ENCODE data around the gene ZNF587. TPM values are rescaled to one million over a fixed set of nuclear protein-coding genes. Genes with fewer than 3 reads are reported as not detected.

The ZNF587 gene
- total and polyA plus RNA-seq, 2 of the 13 experiments (the other 11 are each of a cell fraction or from before 2014, with no cell fraction given), result 8.7 to 17.5 TPM

DNA sequence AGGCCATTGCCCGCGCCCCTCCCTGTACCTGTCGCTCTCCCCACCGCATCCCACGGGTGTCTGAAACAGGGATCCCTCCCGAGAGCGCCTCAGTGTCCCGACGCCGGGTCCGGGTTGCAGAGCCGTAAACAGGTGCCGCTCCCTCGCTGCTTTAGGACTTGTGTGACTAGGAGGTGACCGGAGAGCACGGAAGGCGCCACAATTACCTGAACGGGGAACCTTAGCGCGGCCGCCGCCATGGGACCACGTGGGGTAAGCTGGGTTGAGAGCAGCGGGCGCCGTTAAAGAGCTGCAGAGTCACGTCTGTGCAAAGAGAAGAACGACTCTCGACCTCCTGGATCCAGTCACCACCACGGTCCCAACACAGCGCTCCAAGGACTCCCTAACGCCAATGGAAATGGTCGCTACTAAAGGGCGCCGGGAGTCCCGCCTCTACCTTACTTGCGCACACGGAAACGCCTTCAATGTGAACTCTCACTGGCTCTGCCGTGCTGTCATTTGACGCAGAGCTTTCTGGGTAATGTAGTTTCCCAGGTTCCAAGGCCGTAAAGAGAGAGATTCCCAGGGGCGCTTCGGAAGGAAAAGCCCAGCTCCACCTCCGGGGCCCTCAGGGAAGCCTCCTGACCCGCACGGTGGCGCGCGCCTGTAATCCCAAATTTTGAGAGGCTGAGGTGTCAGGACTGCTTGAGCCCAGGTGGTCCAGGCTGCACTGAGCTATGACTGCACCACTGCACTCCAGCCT is 35.0 kb upstream of the ZNF587 start, which contains the start of gene ZNF552 (continued):
- TF ChIP-seq, protein P1, sequence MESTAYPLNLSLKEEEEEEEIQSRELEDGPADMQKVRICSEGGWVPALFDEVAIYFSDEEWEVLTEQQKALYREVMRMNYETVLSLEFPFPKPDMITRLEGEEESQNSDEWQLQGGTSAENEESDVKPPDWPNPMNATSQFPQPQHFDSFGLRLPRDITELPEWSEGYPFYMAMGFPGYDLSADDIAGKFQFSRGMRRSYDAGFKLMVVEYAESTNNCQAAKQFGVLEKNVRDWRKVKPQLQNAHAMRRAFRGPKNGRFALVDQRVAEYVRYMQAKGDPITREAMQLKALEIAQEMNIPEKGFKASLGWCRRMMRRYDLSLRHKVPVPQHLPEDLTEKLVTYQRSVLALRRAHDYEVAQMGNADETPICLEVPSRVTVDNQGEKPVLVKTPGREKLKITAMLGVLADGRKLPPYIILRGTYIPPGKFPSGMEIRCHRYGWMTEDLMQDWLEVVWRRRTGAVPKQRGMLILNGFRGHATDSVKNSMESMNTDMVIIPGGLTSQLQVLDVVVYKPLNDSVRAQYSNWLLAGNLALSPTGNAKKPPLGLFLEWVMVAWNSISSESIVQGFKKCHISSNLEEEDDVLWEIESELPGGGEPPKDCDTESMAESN (CRISPR knock-in tag; conservative IDR thresholded peaks at IDR 0.05), result no peak
- TF ChIP-seq HNRNPLL (IDR thresholded peaks at IDR 0.05; ENCODE audit: low read depth, low read length, poor library complexity, severe bottlenecking), result peak; percentile 81
- peak; percentile 49; the same call in 1 of the 2 replicates for TF ChIP-seq SPEN (CRISPR knock-in tag; IDR thresholded peaks at IDR 0.05; ENCODE audit: low read depth)
- TF ChIP-seq CEBPB (IDR thresholded peaks at IDR 0.05; ENCODE audit: borderline replicate concordance, low read depth, low read length), result no peak
- TF ChIP-seq THAP9 (CRISPR knock-in tag; IDR thresholded peaks at IDR 0.05; ENCODE audit: borderline replicate concordance), result peak; percentile 83; the same call in 1 of the 2 replicates
- no peak for TF ChIP-seq ZNF816 (CRISPR knock-in tag; IDR thresholded peaks at IDR 0.05; ENCODE audit: borderline replicate concordance)
- peak; percentile 91; the same call in 1 of the 2 replicates for TF ChIP-seq IRF2 (CRISPR knock-in tag; IDR thresholded peaks at IDR 0.05)
- TF ChIP-seq KLF12 (CRISPR knock-in tag; IDR thresholded peaks at IDR 0.05; ENCODE audit: borderline replicate concordance), result no peak
- no peak for TF ChIP-seq NFKBIZ (CRISPR knock-in tag; IDR thresholded peaks at IDR 0.05)
- TF ChIP-seq RBM22 (optimal IDR thresholded peaks at IDR 0.05; ENCODE audit: low read length), result no peak
- no peak for TF ChIP-seq ETV6 (CRISPR knock-in tag; conservative IDR thresholded peaks at IDR 0.05)
- TF ChIP-seq ZNF256 (CRISPR knock-in tag; conservative IDR thresholded peaks at IDR 0.05), result 0 out of 2 replicates have a peak, but pooled peaks have one; percentile 23
- TF ChIP-seq ZBTB21 (CRISPR knock-in tag; IDR thresholded peaks at IDR 0.05), result no peak
- TF ChIP-seq, protein P2, sequence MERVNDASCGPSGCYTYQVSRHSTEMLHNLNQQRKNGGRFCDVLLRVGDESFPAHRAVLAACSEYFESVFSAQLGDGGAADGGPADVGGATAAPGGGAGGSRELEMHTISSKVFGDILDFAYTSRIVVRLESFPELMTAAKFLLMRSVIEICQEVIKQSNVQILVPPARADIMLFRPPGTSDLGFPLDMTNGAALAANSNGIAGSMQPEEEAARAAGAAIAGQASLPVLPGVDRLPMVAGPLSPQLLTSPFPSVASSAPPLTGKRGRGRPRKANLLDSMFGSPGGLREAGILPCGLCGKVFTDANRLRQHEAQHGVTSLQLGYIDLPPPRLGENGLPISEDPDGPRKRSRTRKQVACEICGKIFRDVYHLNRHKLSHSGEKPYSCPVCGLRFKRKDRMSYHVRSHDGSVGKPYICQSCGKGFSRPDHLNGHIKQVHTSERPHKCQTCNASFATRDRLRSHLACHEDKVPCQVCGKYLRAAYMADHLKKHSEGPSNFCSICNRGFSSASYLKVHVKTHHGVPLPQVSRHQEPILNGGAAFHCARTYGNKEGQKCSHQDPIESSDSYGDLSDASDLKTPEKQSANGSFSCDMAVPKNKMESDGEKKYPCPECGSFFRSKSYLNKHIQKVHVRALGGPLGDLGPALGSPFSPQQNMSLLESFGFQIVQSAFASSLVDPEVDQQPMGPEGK (CRISPR knock-in tag; IDR thresholded peaks at IDR 0.05), result no peak
- 0 out of 2 replicates have a peak, but pooled peaks have one; percentile 11 for TF ChIP-seq RAD21 (CRISPR knock-in tag; IDR thresholded peaks at IDR 0.05)
- TF ChIP-seq ZKSCAN5 (CRISPR knock-in tag; IDR thresholded peaks at IDR 0.05), result 0 out of 2 replicates have a peak, but pooled peaks have one; percentile 50
- no peak for TF ChIP-seq SRSF1 (optimal IDR thresholded peaks at IDR 0.05; ENCODE audit: low read depth, low read length)
- TF ChIP-seq NFYC (CRISPR knock-in tag; IDR thresholded peaks at IDR 0.05), result peak; percentile 96
- no peak for TF ChIP-seq U2AF2 (IDR thresholded peaks at IDR 0.05; ENCODE audit: low read depth, low read length)
- no peak for TF ChIP-seq ADNP (CRISPR knock-in tag; IDR thresholded peaks at IDR 0.05)
- no peak for TF ChIP-seq ZFP41 (CRISPR knock-in tag; IDR thresholded peaks at IDR 0.05; ENCODE audit: borderline replicate concordance)
- TF ChIP-seq CSRNP2 (CRISPR knock-in tag; conservative IDR thresholded peaks at IDR 0.05; ENCODE audit: low read depth), result no peak
